Glomerular endothelial cell (primary cell): ENCODE results near the gene NISCH. TPM values are rescaled to one million over a fixed set of nuclear protein-coding genes. Genes with fewer than 3 reads are reported as not detected.
A peak's percentile ranks its signal among the peaks of the same experiment; 100 is the strongest.

Experiments used
- DNase-seq: peaks from one replicate; pipeline ENCODE4 v3.0.0-alpha.2; 2011; ENCODE audit warnings: low read depth, low spot score; ENCODE audit errors: extremely low read depth
- total RNA-seq: library from RNA; depleted of rRNA; stranded (reverse); fragments of >200 nt; gene quantifications from 2 replicates; pipeline ENCODE4 v1.2.3, GENCODE V29; 2015

NISCH gene
- total RNA-seq, 1 donor from 2014 or later: 113 TPM

GRCh38 chr3:52535411-52536111 is 80.2 kb downstream of the NISCH start:
- DNase-seq: no peak

- DNase-seq: no peak
Observed at GRCh38 chr3:52536112-52536368, 80.6 kb downstream of the NISCH start.

GRCh38 chr3:52536369-52537164 is 81.2 kb downstream of the NISCH start, which contains the start of gene UQCC5:
UQCC5 (plus strand) TSS chr3:52536605; CDS start chr3:52536756, 151 bp downstream.
- peak; percentile 70 for DNase-seq

GRCh38 chr3:52537165-52537620 is 81.8 kb downstream of the NISCH start:
- no peak for DNase-seq

GRCh38 chr3:52537726-52538421 is 82.5 kb downstream of the NISCH start:
- DNase-seq: no peak

- DNase-seq: no peak
Observed at GRCh38 chr3:52539010-52539653, 83.7 kb downstream of the NISCH start.

GRCh38 chr3:52541050-52541449 is 85.6 kb downstream of the NISCH start:
- DNase-seq: no peak

Other genes starting within 250 kb of the NISCH start
- not detected in 2 replicates for gene TLR9, start 230.0 kb upstream of the NISCH start, total RNA-seq
- 136 and 166 TPM in 2 replicates for gene TWF2, start 216.4 kb upstream of the NISCH start, total RNA-seq
- 7.4 and 10.4 TPM in 2 replicates for gene PPM1M, start 209.8 kb upstream of the NISCH start, total RNA-seq
- gene WDR82, start 177.0 kb upstream of the NISCH start, total RNA-seq: 52.8 and 53.0 TPM in 2 replicates
- gene GLYCTK, start 167.8 kb upstream of the NISCH start, total RNA-seq: 12.3 and 14.2 TPM in 2 replicates
- 3.2 and 9.9 TPM in 2 replicates for gene DNAH1, start 139.3 kb upstream of the NISCH start, total RNA-seq
- gene BAP1, start 45.6 kb upstream of the NISCH start, total RNA-seq: 74.0 and 80.9 TPM in 2 replicates
- 3.4 and 4.0 TPM in 2 replicates for gene PHF7, start 44.9 kb upstream of the NISCH start, total RNA-seq
- gene SEMA3G, start 10.5 kb upstream of the NISCH start, total RNA-seq: 4.9 and 61.3 TPM in 2 replicates
- gene TNNC1, start 1.6 kb upstream of the NISCH start, total RNA-seq: not detected in 2 replicates
- gene STAB1, start 39.7 kb downstream of the NISCH start, total RNA-seq: 277 and 404 TPM in 2 replicates
- gene NT5DC2, start 78.3 kb downstream of the NISCH start, total RNA-seq: 134 and 228 TPM in 2 replicates
- gene UQCC5, start 81.0 kb downstream of the NISCH start, total RNA-seq: 0.97 and 23.6 TPM in 2 replicates
- gene PBRM1, start 230.3 kb downstream of the NISCH start, total RNA-seq: 56.9 and 78.4 TPM in 2 replicates
- 59.8 and 70.0 TPM in 2 replicates for gene GNL3, start 230.4 kb downstream of the NISCH start, total RNA-seq